Measurements from ENCODE around the gene GHRH. TPM values are rescaled to one million over a fixed set of nuclear protein-coding genes. Genes with fewer than 3 reads are reported as not detected.

Gene GHRH
- total RNA-seq, 1 donor from 2014 or later, result not detected

DNA sequence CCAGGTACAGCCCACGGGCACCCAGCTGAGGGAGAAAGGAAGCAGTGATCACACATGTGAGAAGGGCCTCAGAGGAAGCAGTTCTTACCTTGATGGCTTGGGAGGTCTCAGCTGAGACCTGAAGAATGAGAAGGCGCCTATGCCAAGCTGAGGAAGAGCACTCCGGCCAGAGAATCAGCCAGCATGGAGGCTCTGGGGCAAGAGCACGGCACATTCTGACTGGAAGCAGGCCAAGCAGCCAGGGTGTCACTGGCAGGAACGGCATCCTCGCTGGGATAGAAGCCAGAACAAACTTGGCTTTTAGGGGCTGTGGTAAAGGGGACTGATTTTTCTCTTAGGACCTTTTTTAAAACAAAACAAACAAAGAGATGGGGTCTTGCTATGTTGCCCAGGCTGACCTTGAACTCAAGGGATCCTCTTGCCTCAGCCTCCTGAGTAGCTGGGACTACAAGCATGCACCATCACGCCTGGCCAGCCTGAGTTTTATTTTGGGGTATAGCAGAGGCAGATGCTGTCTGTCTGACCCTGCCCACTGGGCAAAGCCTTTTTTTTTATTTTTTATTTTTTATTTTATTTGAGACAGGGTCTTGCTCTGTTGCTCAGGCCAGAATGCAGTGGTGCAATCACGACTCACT lies 17.6 kb downstream of the GHRH start:
- peak; percentile 74 for DNase-seq
- intact Hi-C loops (cut with micrococcal nuclease), result no loop called here
- peak; percentile 87 for ATAC-seq

DNA sequence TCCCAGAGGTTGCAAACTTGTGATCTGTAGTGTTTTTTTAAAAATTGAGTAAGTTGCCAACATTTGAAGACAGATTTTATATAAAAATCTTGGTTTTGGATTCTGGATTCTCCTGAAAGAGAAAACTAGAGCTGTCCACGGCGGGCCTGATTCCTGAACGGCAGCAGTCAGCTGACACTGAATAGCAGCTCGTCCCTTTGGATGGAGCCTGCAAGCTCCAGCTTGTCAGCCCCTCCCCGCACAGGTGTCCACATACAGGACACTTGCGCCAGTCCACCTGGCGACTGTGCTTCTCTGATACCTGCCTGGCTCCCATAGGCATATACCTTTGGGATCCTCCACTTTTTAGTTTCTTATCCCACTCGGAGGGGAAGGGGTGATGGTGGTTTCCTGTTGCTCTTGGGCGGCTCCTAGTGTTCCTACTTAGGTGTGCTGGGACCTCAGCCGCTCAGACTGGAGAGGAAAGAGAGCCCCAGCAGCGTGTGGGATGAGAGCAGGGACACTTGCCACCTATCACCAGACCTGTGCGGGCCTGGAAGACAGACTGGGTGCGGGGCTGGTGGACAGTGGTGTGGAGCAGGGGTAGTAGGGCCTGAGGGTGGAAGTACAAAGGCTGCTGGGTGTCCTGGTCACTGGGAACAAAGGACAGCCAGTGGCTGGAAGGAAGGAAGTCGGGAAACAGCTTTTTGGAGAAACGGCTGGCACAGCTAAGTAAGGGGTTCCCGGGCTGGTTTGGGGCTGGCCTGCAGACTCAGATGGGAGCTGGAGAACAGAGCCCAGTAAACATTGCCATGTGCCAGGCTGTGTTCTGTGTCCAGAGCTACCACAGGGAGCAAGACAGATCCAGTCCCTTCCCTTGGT lies 18.3 kb downstream of the GHRH start:
- DNase-seq, result no peak

GRCh38 chr20:37242503-37242902 lies 19.1 kb downstream of the GHRH start:
- ATAC-seq (no peak), DNase-seq (no peak)
- intact Hi-C loops (cut with micrococcal nuclease), result no loop called here

More for the DNA sequence above, 18.3 kb downstream of the GHRH start:
- ATAC-seq, result peak; percentile 57
- intact Hi-C loops (cut with micrococcal nuclease), result no loop called here

DNA sequence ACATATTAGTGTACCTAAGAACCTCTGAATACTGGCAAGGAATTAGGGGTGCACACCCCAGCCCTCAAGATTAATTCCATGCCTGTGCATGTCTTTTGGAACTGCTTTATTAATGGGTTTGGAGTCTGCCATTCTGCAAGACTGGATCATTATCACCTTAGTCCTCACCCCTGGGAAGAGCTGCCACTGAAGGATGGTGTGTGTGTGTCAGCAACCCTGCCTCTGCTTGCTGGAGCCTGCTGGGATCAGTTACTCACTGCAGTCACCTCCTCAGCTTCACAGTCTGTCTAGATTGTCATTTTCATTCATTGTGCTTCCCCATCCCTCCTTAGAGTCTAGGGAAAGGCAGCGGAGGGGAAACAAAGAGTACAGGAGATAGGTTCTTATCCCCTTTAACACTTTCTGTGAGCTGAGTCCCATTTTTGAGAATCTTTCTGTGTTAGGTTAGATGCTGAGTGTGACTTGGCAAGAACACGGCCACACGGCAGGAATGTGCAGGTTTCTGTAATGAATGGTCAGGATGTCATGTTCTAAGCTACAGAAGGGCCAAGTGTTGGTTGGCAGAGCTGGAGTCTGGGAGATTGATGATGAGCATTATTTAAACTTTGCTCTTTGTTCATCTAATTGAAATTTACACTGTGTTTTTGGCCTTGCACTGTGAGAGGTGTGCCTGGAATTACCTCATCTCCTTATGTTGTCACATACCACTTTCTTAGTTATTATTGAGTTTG lies 21.1 kb downstream of the GHRH start:
- ATAC-seq (no peak), DNase-seq (no peak)
- intact Hi-C loops (cut with micrococcal nuclease), result no loop called here

DNA sequence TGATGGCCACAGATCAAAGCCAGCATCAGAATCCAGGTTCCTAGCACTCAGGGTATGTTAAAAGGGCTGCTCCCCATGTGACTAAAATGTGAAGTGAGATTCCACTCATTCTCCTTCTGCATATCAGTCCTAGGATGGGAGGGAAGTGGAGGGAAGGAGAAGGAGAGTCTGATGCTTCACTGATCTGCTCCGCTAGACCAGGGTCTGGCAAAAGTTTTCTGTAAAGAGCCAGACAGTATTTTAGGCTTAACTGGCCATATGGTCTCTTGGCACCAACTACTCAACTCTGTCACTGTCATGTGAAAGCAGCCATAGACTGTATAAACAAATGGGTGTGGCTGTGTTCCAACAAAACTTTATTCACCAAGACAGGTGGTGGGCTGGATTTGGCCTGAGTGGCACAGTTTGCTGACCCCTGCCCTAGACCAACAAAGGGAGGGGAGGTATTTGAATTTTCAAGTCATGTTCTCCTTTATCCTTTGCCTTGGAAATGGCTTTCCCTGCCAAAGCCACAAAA lies 22.6 kb downstream of the GHRH start:
- intact Hi-C loops (cut with micrococcal nuclease), result no loop called here
- ATAC-seq (no peak), DNase-seq (no peak)

DNA sequence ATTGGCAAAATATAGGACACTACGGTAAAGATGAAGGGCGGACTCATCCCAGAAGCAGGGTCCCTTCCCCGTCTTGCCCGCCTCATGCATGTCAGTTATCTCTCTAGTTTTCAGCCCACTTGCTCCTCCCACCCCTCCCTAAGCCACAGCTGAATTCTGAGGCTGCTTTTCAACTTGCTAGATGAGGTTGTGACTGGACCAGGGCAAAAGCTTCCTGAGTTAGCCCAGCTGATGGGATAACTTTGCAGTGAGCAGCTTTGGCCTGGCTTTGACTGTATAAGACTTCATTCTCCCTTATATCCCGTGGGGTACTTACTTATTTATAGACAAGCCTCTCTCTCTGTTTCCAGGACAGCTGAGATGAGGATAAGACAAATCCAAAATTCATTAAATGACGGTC lies 23.2 kb downstream of the GHRH start:
- DNase-seq, result no peak
- ATAC-seq, result no peak
- intact Hi-C loops (cut with micrococcal nuclease), result no loop called here

- ATAC-seq (no peak), DNase-seq (no peak)
- intact Hi-C loops (cut with micrococcal nuclease), result no loop called here
These were observed 24.0 kb downstream of the GHRH start for GRCh38 chr20:37237656-37238055.

- peak; percentile 77 for DNase-seq
- intact Hi-C loops (cut with micrococcal nuclease), result no loop called here
- ATAC-seq, result peak; percentile 95
These were observed 25.2 kb downstream of the GHRH start for GRCh38 chr20:37236462-37236861.

GRCh38 chr20:37235065-37235464 lies 26.5 kb downstream of the GHRH start:
- DNase-seq, result no peak
- intact Hi-C loops (cut with micrococcal nuclease), result no loop called here

DNA sequence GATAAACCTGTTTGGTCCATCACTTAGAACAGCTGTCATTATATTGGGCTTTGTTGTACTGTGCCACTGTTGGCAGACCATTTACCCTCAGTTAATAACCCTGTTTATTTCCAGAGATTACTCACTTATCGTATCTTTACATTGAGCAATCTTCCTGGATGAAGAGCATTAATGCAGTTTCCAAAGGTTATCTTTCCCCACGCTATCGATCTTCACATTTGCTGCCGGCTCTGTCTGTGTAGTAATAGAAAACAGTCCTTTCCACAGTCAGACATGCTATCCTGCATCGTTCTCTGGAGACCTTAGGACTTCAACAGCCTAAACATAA lies 27.4 kb downstream of the GHRH start:
- ATAC-seq (no peak), DNase-seq (no peak)
- intact Hi-C loops (cut with micrococcal nuclease), result no loop called here

More at GRCh38 chr20:37235065-37235464, 26.5 kb downstream of the GHRH start:
- ATAC-seq, result peak; percentile 22

GRCh38 chr20:37233548-37234253 lies 27.9 kb downstream of the GHRH start:
- intact Hi-C loops (cut with micrococcal nuclease), result no loop called here
- DNase-seq (no peak), ATAC-seq (no peak)

- DNase-seq (no peak), ATAC-seq (no peak)
- intact Hi-C loops (cut with micrococcal nuclease), result no loop called here
These were observed 29.5 kb downstream of the GHRH start for GRCh38 chr20:37231947-37232630.

DNA sequence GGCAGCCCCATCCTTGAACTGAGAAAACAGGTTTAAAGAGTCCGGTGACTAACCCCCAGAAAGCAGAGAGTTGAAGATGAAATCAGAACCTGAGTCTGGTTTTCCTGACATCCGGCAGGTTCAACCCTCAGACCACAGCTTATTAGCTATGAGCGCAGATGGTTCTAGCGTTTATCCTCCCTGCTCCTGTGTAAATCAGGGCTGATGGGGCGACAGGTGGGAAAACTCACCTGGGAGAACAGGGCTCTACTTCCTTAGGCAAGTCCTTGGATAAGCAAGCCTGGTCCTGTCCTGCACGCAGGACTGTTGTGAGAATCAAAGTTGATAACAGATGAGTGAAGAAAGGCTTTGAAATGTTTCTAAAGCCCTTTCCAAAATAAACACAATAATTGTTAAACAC lies 31.4 kb downstream of the GHRH start:
- DNase-seq (no peak), ATAC-seq (no peak)
- intact Hi-C loops (cut with micrococcal nuclease), result no loop called here

DNA sequence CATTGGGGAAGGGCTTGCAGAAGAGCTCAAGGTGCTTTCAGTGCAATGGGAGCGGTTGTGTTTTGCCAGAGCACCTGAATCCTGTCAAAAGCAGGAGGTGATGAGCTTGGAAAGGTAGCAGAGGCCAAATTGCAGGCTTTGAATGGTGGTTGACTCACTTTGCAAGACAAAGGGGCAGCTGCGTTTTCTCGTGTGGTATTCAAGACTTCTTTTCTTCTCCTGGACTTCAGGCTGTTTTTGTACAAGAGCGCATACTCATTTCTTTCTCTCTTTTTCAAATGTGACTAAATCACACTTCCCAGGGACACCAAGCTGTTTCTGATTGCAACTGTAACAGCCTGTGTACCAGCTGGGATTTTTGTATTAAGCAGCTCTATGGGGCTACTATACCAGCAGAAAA lies 32.3 kb downstream of the GHRH start:
- intact Hi-C loops (cut with micrococcal nuclease), result no loop called here
- ATAC-seq, result no peak
- DNase-seq, result no peak

- peak; percentile 54 for DNase-seq
- peak; percentile 90 for ATAC-seq
- intact Hi-C loops (cut with micrococcal nuclease), result no loop called here
These were observed 33.0 kb downstream of the GHRH start for GRCh38 chr20:37228656-37229055.

DNA sequence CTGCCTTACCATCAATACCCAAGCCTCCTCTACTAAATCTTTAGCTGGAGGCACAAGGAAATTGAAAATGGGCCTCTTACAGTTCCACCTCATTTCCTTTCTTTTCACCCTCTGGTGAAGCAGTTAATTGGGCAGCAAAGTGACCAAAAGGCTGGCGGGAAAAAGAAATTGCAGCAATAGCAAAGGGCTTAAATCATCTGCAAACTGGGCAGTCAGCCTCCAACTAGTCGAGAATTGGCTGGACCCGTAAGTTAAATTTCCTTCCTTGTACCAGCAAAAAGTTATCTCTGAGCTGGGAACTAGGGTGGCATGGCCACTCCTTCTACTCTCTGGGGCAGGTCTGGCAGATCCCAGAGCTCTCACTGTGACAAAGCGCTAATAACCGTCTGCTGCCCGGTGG lies 33.5 kb downstream of the GHRH start:
- ATAC-seq (peak; percentile 57), DNase-seq (no peak)
- intact Hi-C loops (cut with micrococcal nuclease), result no loop called here

- peak; percentile 69 for DNase-seq
- peak; percentile 69 for ATAC-seq
- intact Hi-C loops (cut with micrococcal nuclease), result no loop called here
These were observed 34.7 kb downstream of the GHRH start for GRCh38 chr20:37226889-37227288.

DNA sequence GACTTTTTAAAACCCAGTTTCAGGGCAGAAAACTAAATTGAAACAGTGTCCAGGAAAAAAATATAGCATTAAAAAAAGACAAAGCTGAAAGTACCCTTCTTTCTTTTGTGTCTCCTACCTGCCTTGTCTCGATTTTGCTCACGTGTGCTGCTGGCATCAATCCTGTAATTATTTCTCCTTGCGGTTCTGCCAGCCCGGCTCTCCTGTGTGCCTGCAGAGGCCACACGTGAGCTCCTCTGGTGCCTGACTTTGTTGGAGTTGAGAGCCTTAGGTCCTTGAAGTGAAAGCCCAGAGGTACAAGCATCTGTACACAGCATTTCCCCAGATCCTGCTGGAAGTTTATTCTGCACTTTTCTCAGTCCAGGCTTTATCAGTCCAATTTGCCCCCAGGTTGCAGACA lies 36.5 kb downstream of the GHRH start:
- ATAC-seq (no peak), DNase-seq (no peak)
- intact Hi-C loops (cut with micrococcal nuclease), result no loop called here

- DNase-seq (no peak), ATAC-seq (peak; percentile 56)
- intact Hi-C loops (cut with micrococcal nuclease), result no loop called here
These were observed 38.6 kb downstream of the GHRH start for GRCh38 chr20:37223053-37223452.

Data from left ventricle myocardium superior (tissue), 1 donor.